ENCODE measurements around the gene SYNPO2.

DNA sequence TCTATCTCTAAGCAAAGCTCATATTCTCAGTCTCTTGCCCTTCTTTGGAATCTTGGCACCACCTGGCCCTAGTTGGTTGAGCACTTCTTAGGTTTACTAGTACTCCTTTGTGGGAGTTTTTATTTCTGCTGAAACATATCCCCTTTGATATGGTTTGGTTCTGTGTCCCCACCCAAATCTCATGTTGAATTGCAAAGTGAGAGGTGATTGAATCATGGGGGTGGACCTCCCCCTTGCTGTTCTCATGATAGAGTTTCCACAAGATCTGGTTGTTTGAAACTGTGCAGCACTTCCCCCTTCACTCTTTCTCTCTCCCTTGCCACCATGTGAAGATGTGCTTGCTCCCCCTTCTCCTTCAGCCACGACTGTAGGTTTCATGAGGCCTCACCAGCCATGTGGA is 22.2 kb upstream of the SYNPO2 start:
- no peak for TF ChIP-seq POLR2A (IDR thresholded peaks at IDR 0.05)
- TF ChIP-seq, protein P1, sequence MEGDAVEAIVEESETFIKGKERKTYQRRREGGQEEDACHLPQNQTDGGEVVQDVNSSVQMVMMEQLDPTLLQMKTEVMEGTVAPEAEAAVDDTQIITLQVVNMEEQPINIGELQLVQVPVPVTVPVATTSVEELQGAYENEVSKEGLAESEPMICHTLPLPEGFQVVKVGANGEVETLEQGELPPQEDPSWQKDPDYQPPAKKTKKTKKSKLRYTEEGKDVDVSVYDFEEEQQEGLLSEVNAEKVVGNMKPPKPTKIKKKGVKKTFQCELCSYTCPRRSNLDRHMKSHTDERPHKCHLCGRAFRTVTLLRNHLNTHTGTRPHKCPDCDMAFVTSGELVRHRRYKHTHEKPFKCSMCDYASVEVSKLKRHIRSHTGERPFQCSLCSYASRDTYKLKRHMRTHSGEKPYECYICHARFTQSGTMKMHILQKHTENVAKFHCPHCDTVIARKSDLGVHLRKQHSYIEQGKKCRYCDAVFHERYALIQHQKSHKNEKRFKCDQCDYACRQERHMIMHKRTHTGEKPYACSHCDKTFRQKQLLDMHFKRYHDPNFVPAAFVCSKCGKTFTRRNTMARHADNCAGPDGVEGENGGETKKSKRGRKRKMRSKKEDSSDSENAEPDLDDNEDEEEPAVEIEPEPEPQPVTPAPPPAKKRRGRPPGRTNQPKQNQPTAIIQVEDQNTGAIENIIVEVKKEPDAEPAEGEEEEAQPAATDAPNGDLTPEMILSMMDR (IDR thresholded peaks at IDR 0.05) = no peak
